ENCODE results near the gene GTF2H3. TPM values are rescaled to one million over a fixed set of nuclear protein-coding genes. Genes with fewer than 3 reads are reported as not detected.

Gene GTF2H3
- total and polyA plus RNA-seq, 9 of the 15 experiments (the other 6 are each of a cell fraction or from before 2014, with no cell fraction given), result 22.7 to 99.7 (median 49.6) TPM

- ATAC-seq, result no peak
- TSS peak; percentile 60 for BruUV-seq (replicated peaks)
- intact Hi-C loops (cut with micrococcal nuclease), result no loop called here
Measured at GRCh38 chr12:123621101-123621500, 12.5 kb upstream of the GTF2H3 start.

More at GRCh38 chr12:123621101-123621500, 12.5 kb upstream of the GTF2H3 start:
- Histone ChIP-seq H3K9ac (ENCODE audit: insufficient read depth in 1 of 2, low read depth in 2 of 2, low read length in 2 of 2) (no peak overlapping the region), H3K4me2 (ENCODE audit: insufficient read depth, low read length) (no peak overlapping the region), H3K4me3 (no peak overlapping the region), H3K9me1 (ENCODE audit: control insufficient read depth, insufficient read depth, low read length) (no peaks in the 10 kb centered on the region), H3K36me3 (ENCODE audit: control insufficient read depth, insufficient read depth, low read length) (peaks cover 90% of the 10 kb centered on the region), H3K4me1 (replicated peaks in 1 of 2; ENCODE audit: control insufficient read depth in 2 of 2, insufficient read depth in 2 of 2, low read length in 2 of 2) (no peaks in the 10 kb centered on the region), H2AFZ (ENCODE audit: low read depth, low read length) (no peak overlapping the region), H4K20me1 (replicated peaks; ENCODE audit: control insufficient read depth, insufficient read depth, low read length) (0 out of 2 replicates have a peak, but pooled peaks cover 3% of the 10 kb centered on the region), H3K79me2 (ENCODE audit: control insufficient read depth, insufficient read depth, low read length) (no peaks in the 10 kb centered on the region), H3K27me3 (ENCODE audit: control insufficient read depth in 2 of 2, insufficient read depth in 2 of 2, low read length in 2 of 2) (no peaks in the 10 kb centered on the region), H3K27ac (ENCODE audit: extremely low read depth, low read depth, low read length) (no peak overlapping the region), H3K9me3 (replicated peaks; ENCODE audit: control insufficient read depth, insufficient read depth, low read depth, low read length) (no peaks in the 10 kb centered on the region)
- DNase-seq (ENCODE audit: extremely low read depth in 1 of 4, low spot score in 3 of 4), result no peak
- 82% methylated on average over 8 of the region's 8 CpGs for WGBS (ENCODE audit: insufficient coverage, low coverage, missing lambda C conversion rate)
- CTCF ChIA-PET (ENCODE audit: low intra/inter-chr PET ratio), result no interaction called here
- in situ Hi-C loops (cut with MboI), result no loop called here
- POLR2A ChIA-PET, result interaction anchor here (1.5 to 1.9 kb wide), 2 partner anchors 8 to 10 kb away, joined by 3 to 5 read pairs; no protein-coding TSS in a partner anchor
- FAIRE-seq, result no peak
- 0 out of 2 replicates have a peak, but pooled peaks have one; percentile 39 for TF ChIP-seq SUPT5H (IDR thresholded peaks at IDR 0.05)
- TF ChIP-seq ZNF445 (CRISPR knock-in tag; IDR thresholded peaks at IDR 0.05; ENCODE audit: low read depth), result no peak
- TF ChIP-seq POLR2AphosphoS5 (IDR thresholded peaks at IDR 0.05; ENCODE audit: control insufficient read depth, insufficient read depth, low read depth, low read length), result peak; percentile 3; the same call in 1 of the 2 replicates
- no peak for TF ChIP-seq MIER1 (IDR thresholded peaks at IDR 0.05; ENCODE audit: low read depth)
- TF ChIP-seq CHD7 (IDR thresholded peaks at IDR 0.05; ENCODE audit: low read depth, low read length), result peak; percentile 34
- TF ChIP-seq GTF2E2 (tag; IDR thresholded peaks at IDR 0.05), result no peak
- TF ChIP-seq BCL6 (CRISPR knock-in tag; IDR thresholded peaks at IDR 0.05), result no peak
- peak; percentile 62 for TF ChIP-seq POLR2A (conservative IDR thresholded peaks at IDR 0.05)
- no peak for TF ChIP-seq MAFF (IDR thresholded peaks at IDR 0.05; ENCODE audit: low read length)

Data from K562 (cell line).